ENCODE results near the gene TAS2R50.

DNA sequence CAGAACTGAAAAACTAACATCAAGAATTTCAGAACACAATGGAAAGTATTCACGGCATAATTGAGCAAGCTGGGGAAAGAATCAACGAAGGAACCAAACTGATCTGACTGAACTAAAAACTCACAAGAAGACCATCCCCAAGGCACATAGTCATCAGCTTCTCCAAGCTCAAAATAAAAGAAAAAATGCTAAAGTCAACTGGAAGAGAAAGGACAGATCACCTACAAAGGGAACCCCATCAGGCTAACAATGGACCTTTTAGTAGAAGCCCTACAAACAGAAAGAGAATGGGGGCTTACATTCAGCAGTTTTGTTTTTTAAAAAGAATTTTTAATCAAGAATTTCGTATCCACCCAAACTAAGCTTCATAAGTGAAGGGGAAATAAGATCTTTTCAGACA lies 11.7 kb downstream of the TAS2R50 start:
- TF ChIP-seq EZH2 (IDR thresholded peaks at IDR 0.05; ENCODE audit: low read length, missing control alignments) (no peak), CTCF (conservative IDR thresholded peaks at IDR 0.05 in 1 of 2, IDR thresholded peaks at IDR 0.05 in 1 of 2; ENCODE audit: low read depth in 1 of 2, low read length in 2 of 2) (no peak)

Data from fibroblast of lung (primary cell).